ENCODE data around the gene SLC25A10. TPM values are rescaled to one million over a fixed set of nuclear protein-coding genes. Genes with fewer than 3 reads are reported as not detected.

The SLC25A10 gene
- total RNA-seq, 1 experiment from 2014 or later = 46.8 TPM

DNA sequence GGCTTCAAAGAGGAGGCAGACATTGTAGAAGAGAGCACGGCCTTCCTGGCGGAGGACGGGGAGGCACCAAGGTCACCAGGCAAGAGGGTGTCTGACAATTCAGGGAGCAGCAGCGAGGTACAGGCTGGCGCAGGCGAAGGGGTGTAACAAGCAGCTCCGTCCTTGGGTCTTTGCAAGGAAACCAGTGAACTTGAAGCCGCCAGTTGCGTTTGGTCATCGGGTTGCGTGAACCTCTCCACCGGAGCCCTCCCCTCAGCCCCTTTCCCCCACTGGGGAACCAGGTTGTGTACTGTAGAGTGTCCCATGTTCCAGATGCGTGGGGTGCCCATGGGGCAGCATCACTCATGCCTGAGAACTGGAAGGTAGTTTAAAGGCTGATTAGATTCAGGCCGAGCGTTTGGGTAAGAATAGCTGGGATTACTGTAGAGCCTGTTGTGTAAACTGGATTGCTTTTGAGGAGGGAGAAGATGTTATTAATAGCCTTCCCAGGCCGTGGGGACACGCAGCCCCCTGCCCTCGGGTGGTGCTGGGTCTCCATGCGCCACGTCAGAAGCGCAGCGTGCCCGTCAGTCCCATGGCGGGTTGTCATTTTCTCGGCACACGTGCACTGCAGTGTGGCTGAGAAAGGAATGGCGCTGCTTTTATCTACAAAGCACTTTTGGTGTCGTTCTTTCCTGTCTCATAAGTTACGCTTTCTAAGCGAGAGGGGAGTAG lies 6.4 kb upstream of the SLC25A10 start:
- H3K27me3 ChIP-seq (replicated peaks; ENCODE audit: insufficient read depth, low read depth, low read length, poor library complexity) = no peaks in the 10 kb centered on the region
- H3K27ac ChIP-seq (ENCODE audit: low read depth, low read length, poor library complexity, severe bottlenecking) = no peak overlapping the region
- no peaks in the 10 kb centered on the region for H3K9me3 ChIP-seq (ENCODE audit: low read depth, low read length, poor library complexity, severe bottlenecking)
- no peak for DNase-seq (ENCODE audit: low spot score)
- H3K4me1 ChIP-seq (ENCODE audit: insufficient read depth, low read length, poor library complexity, severe bottlenecking) = peaks cover 29% of the 10 kb centered on the region
- TF ChIP-seq EZH2 (IDR thresholded peaks at IDR 0.05; ENCODE audit: borderline replicate concordance, low read depth, low read length, poor library complexity, severe bottlenecking) = no peak
- no peak for TF ChIP-seq CTCF (conservative IDR thresholded peaks at IDR 0.05; ENCODE audit: low read depth, low read length)
- intact Hi-C loops (cut with micrococcal nuclease; ENCODE audit: unreplicated experiment) = no loop called here
- H3K36me3 ChIP-seq (ENCODE audit: insufficient read depth, low read length, poor library complexity, severe bottlenecking) = peaks cover 54% of the 10 kb centered on the region
- TSS peak; percentile 29 for BruUV-seq (replicated peaks)
- ChIA-PET CTCF (no interaction called here), POLR2A (ENCODE audit: low non-redundant PET) (no interaction called here)
- no peak overlapping the region for H3K4me3 ChIP-seq (ENCODE audit: low read depth, low read length, poor library complexity, severe bottlenecking)

DNA sequence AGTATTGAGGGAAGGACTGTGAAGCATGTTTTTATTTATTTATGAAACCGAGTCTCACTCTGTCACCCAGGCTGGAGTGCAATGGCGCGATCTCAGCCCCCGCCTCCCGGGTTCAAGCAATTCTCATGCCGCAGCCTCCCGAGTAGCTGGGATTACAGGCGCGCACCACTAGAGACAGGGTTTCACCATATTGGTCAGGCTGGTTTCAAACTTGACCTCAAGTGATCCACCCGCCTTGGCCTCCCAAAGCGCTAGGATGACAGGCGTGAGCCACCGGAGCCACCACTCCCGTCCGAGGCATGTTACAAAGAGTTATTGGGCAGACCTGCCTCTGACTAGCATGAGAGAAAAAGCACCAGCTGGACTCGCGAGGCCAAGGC lies 5.9 kb upstream of the SLC25A10 start:
- no peak for DNase-seq (ENCODE audit: low spot score)
- no TSS peak for BruUV-seq (replicated peaks)
- H3K27me3 ChIP-seq (replicated peaks; ENCODE audit: insufficient read depth, low read depth, low read length, poor library complexity) = no peaks in the 10 kb centered on the region
- H3K4me1 ChIP-seq (ENCODE audit: insufficient read depth, low read length, poor library complexity, severe bottlenecking) = peaks cover 29% of the 10 kb centered on the region
- TF ChIP-seq CTCF (conservative IDR thresholded peaks at IDR 0.05; ENCODE audit: low read depth, low read length) (no peak), EZH2 (IDR thresholded peaks at IDR 0.05; ENCODE audit: borderline replicate concordance, low read depth, low read length, poor library complexity, severe bottlenecking) (no peak)
- intact Hi-C loops (cut with micrococcal nuclease; ENCODE audit: unreplicated experiment) = no loop called here
- POLR2A ChIA-PET (ENCODE audit: low non-redundant PET) = no interaction called here
- CTCF ChIA-PET = no interaction called here
- no peak overlapping the region for H3K4me3 ChIP-seq (ENCODE audit: low read depth, low read length, poor library complexity, severe bottlenecking)
- H3K9me3 ChIP-seq (ENCODE audit: low read depth, low read length, poor library complexity, severe bottlenecking) = no peaks in the 10 kb centered on the region
- peaks cover 48% of the 10 kb centered on the region for H3K36me3 ChIP-seq (ENCODE audit: insufficient read depth, low read length, poor library complexity, severe bottlenecking)
- no peak overlapping the region for H3K27ac ChIP-seq (ENCODE audit: low read depth, low read length, poor library complexity, severe bottlenecking)

DNA sequence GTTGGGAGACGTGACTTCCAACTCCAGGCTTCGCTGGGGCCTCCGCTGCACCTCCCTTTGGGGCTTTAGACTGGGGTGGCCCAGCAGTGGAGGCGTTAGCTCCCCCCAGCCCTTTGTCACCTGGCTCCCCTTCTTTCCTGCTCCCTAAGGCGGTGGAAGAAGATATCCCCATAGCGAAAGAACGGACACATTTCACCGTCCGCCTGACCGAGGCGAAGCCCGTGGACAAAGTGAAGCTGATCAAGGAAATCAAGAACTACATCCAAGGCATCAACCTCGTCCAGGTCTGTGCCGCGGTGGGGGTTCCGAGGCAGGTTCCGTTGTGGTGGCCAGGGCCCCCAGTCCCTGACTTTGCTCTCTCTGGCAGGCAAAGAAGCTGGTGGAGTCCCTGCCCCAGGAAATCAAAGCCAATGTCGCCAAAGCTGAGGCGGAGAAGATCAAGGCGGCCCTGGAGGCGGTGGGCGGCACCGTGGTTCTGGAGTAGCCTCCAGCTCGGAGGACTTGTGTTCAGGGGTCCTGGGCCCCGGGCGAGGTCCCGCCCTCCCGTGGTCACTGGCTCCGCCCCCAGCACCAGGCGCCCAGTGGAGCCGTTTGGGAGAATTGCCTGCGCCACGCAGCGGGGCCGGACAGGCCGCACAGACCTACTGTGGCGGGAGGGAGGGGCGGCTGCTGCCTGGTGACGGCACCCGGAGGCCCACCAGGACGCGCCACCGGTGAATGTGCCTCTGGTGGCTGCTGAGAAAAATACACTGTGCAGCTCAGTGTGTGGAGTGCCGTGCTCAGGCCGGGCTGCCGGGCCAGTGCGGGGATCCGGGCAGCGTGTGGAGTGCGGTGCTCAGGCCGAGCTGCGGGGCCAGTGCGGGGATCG lies 5.1 kb upstream of the SLC25A10 start:
- POLR2A ChIA-PET (ENCODE audit: low non-redundant PET) = no interaction called here
- Histone ChIP-seq H3K9me3 (ENCODE audit: low read depth, low read length, poor library complexity, severe bottlenecking) (no peaks in the 10 kb centered on the region), H3K27ac (ENCODE audit: low read depth, low read length, poor library complexity, severe bottlenecking) (no peak overlapping the region), H3K4me1 (ENCODE audit: insufficient read depth, low read length, poor library complexity, severe bottlenecking) (peaks cover 29% of the 10 kb centered on the region), H3K4me3 (ENCODE audit: low read depth, low read length, poor library complexity, severe bottlenecking) (no peak overlapping the region), H3K36me3 (ENCODE audit: insufficient read depth, low read length, poor library complexity, severe bottlenecking) (peaks cover 42% of the 10 kb centered on the region), H3K27me3 (replicated peaks; ENCODE audit: insufficient read depth, low read depth, low read length, poor library complexity) (no peaks in the 10 kb centered on the region)
- intact Hi-C loops (cut with micrococcal nuclease; ENCODE audit: unreplicated experiment) = no loop called here
- TF ChIP-seq CTCF (conservative IDR thresholded peaks at IDR 0.05; ENCODE audit: low read depth, low read length) = no peak
- no peak for TF ChIP-seq EZH2 (IDR thresholded peaks at IDR 0.05; ENCODE audit: borderline replicate concordance, low read depth, low read length, poor library complexity, severe bottlenecking)
- BruUV-seq (replicated peaks) = TSS peak; percentile 8
- DNase-seq (ENCODE audit: low spot score) = no peak
- CTCF ChIA-PET = no interaction called here

All from A673 (cell line).